SK-N-SH (cell line): ENCODE data around the gene PLA2G1B. TPM values are rescaled to one million over a fixed set of nuclear protein-coding genes. Genes with fewer than 3 reads are reported as not detected.
"Not testable (repeated sequence)": the region's sequence is repeated elsewhere in the genome, so short reads cannot be mapped to it uniquely, and the experiment has no call there.

ENCODE experiments used
- CTCF ChIA-PET: fragments of 300-600, 350-600 bp; formaldehyde crosslinking; extraction: SDS; loops from one replicate; lab custom pipeline; 2021; lab: Yijun Ruan, JAX
- POLR2A ChIA-PET: fragments of 350-600 bp; sonication (Branson Sonifier 250); formaldehyde crosslinking; extraction: SDS; loops from one replicate; lab custom pipeline; 2020; ENCODE audit warnings: antibody characterized with exemption, inconsistent platforms; lab: Yijun Ruan, JAX
- DNase-seq: peaks from one replicate; pipeline ENCODE4 v3.0.0; 2012
- H2AFZ ChIP-seq: fragments of 200-600 bp; sonication (generic); 2 replicates; pipeline ENCODE4 v1.8.1; 2016; ENCODE audit warnings: antibody characterized with exemption, mild to moderate bottlenecking, low read depth
- H3F3A ChIP-seq: fragments of 200-600 bp; sonication (generic); replicated peaks from 2 replicates; pipeline ENCODE3; 2016; ENCODE audit warnings: antibody characterized with exemption, mild to moderate bottlenecking; ENCODE audit not compliant: insufficient read depth
- H3K27ac ChIP-seq, 2 experiments: fragments of 200-500 bp in 1 of 2; fragments of 200-600 bp in 1 of 2; sonication (Bioruptor generic) in 1 of 2; sonication (generic), shearing (Covaris generic) in 1 of 2; 2 replicates each; pipeline versions ENCODE4 v1.5.1 to v1.6.1; 2014 to 2016; ENCODE audit warnings: low read depth in 2 of 2, inconsistent platforms in 1 of 2, low read length in 1 of 2, mild to moderate bottlenecking in 1 of 2, mixed read lengths in 1 of 2
- H3K27me3 ChIP-seq: fragments of 200-600 bp; sonication (generic), shearing (Covaris generic); 2 replicates; pipeline ENCODE4 v1.6.1; 2016; ENCODE audit warnings: mixed run types; ENCODE audit not compliant: insufficient read depth
- H3K36me3 ChIP-seq, 2 experiments: fragments of 200-500 bp in 1 of 2; fragments of 200-600 bp in 1 of 2; sonication (Bioruptor generic) in 1 of 2; sonication (generic) in 1 of 2; replicated peaks in 1 of 2; 2 replicates each; pipeline versions ENCODE3 to v1.5.1; 2014 to 2016; ENCODE audit warnings: low read length in 1 of 2, mild to moderate bottlenecking in 1 of 2; ENCODE audit not compliant: insufficient read depth in 2 of 2, control insufficient read depth in 1 of 2
- H3K4me1 ChIP-seq, 2 experiments: fragments of 200-500 bp in 1 of 2; fragments of 200-600 bp in 1 of 2; sonication (Bioruptor generic) in 1 of 2; sonication (generic), shearing (Covaris generic) in 1 of 2; 2 replicates each; pipeline versions ENCODE4 v1.5.1 to v1.6.1; 2014 to 2016; ENCODE audit warnings: low read depth in 1 of 2, low read length in 1 of 2, mixed run types in 1 of 2; ENCODE audit not compliant: insufficient read depth in 2 of 2, control insufficient read depth in 1 of 2
- H3K4me2 ChIP-seq: fragments of 200-600 bp; sonication (generic), shearing (Covaris generic); 2 replicates; pipeline ENCODE4 v1.6.1; 2017; ENCODE audit warnings: mixed run types
- H3K4me3 ChIP-seq, 2 experiments: fragments of 200-500 bp in 1 of 2; fragments of 200-600 bp in 1 of 2; sonication (Bioruptor generic) in 1 of 2; sonication (generic), shearing (Covaris generic) in 1 of 2; 2 replicates each; pipeline versions ENCODE4 v1.5.1 to v1.8.1; 2014 to 2016; ENCODE audit warnings: low read depth in 2 of 2, inconsistent platforms in 1 of 2, low read length in 1 of 2, mild to moderate bottlenecking in 1 of 2, mixed read lengths in 1 of 2, moderate library complexity in 1 of 2
- H3K79me2 ChIP-seq: fragments of 200-600 bp; sonication (generic); 2 replicates; pipeline ENCODE4 v1.8.1; 2017; ENCODE audit warnings: mild to moderate bottlenecking; ENCODE audit not compliant: insufficient read depth
- H3K9ac ChIP-seq: fragments of 200-600 bp; sonication (generic); 2 replicates; pipeline ENCODE4 v1.6.1; 2017; ENCODE audit warnings: mixed run types
- H3K9me2 ChIP-seq: fragments of 200-600 bp; sonication (generic); 2 replicates; pipeline ENCODE4 v1.6.1; 2017; ENCODE audit warnings: mixed run types
- H3K9me3 ChIP-seq: fragments of 200-600 bp; sonication (generic); 2 replicates; pipeline ENCODE4 v1.6.1; 2017; ENCODE audit warnings: mixed run types, mild to moderate bottlenecking, moderate library complexity
- H4K20me1 ChIP-seq: fragments of 200-600 bp; sonication (generic); 2 replicates; pipeline ENCODE4 v1.6.1; 2017; ENCODE audit warnings: mild to moderate bottlenecking, mixed run types; ENCODE audit not compliant: insufficient read depth
- CHD2 ChIP-seq: fragments of 150-350 bp; IDR thresholded peaks from 2 replicates; pipeline ENCODE4 v1.6.1; 2018; ENCODE audit warnings: low read length; ENCODE audit not compliant: partially characterized antibody
- EP300 ChIP-seq, 2 experiments: IDR thresholded peaks; 2 replicates each; pipeline versions ENCODE4 v1.4.0 to v1.6.1; 2012; ENCODE audit warnings: borderline replicate concordance in 1 of 2, low read depth in 1 of 2, low read length in 1 of 2
- FOSL2 ChIP-seq: IDR thresholded peaks from 2 replicates; pipeline ENCODE4 v1.4.0; 2012; ENCODE audit warnings: low read depth, mild to moderate bottlenecking, moderate library complexity, borderline replicate concordance
- FOXM1 ChIP-seq: IDR thresholded peaks from 2 replicates; pipeline ENCODE4 v1.4.0; 2012; ENCODE audit warnings: low read depth, mild to moderate bottlenecking
- IRF3 ChIP-seq: fragments of 150-350 bp; IDR thresholded peaks from 2 replicates; pipeline ENCODE4 v1.6.1; 2016; ENCODE audit warnings: mild to moderate bottlenecking, low read depth, low read length
- JUND ChIP-seq: IDR thresholded peaks from 2 replicates; pipeline ENCODE4 v1.4.0; 2012
- MXI1 ChIP-seq: IDR thresholded peaks from 2 replicates; pipeline ENCODE4 v1.6.1; 2012; ENCODE audit warnings: mild to moderate bottlenecking, low read depth, low read length, improper control_type of control experiment
- NFIC ChIP-seq: IDR thresholded peaks from 2 replicates; pipeline ENCODE4 v1.4.0; 2012; ENCODE audit warnings: borderline replicate concordance
- POLR2AphosphoS5 ChIP-seq: IDR thresholded peaks from 2 replicates; pipeline ENCODE4 v1.6.1; 2012; ENCODE audit warnings: low read depth, low read length
- SIN3A ChIP-seq: IDR thresholded peaks from 2 replicates; pipeline ENCODE4 v1.6.1; 2012; ENCODE audit warnings: low read depth, mild to moderate bottlenecking, low read length, moderate library complexity, borderline replicate concordance
- TEAD4 ChIP-seq: IDR thresholded peaks from 2 replicates; pipeline ENCODE4 v1.4.0; 2012; ENCODE audit warnings: mild to moderate bottlenecking, borderline replicate concordance; ENCODE audit not compliant: insufficient read depth
- YY1 ChIP-seq: IDR thresholded peaks from 2 replicates; pipeline ENCODE4 v1.4.0; 2012; ENCODE audit warnings: low read depth, mild to moderate bottlenecking
- ZBTB33 ChIP-seq: IDR thresholded peaks from 2 replicates; pipeline ENCODE4 v1.4.0; 2012; ENCODE audit warnings: low read depth, borderline replicate concordance
- WGBS: methylation state at CpG from one replicate; pipeline ENCODE4 v1.1.6; 2017; ENCODE audit warnings: low lambda C conversion rate; 5-methylcytosine and 5-hydroxymethylcytosine counted together
- polyA plus RNA-seq, 3 experiments: library from polyadenylated mRNA; depleted of rRNA; stranded (reverse); fragments of >200 nt; gene quantifications; 2 replicates each; pipeline ENCODE4 v1.2.3, GENCODE V29; 2012

The PLA2G1B gene
- polyA plus RNA-seq, 1 of the 3 experiments (the other 2 are of a cell fraction) = not detected

GRCh38 chr12:120337730-120338129 lies 10.2 kb upstream of the PLA2G1B start:
- POLR2A ChIA-PET = no interaction called here
- CTCF ChIA-PET = interaction anchor here (7.0 kb wide), 1 partner anchor 92 kb away, joined by 46 read pairs; no protein-coding TSS in a partner anchor

GRCh38 chr12:120336392-120336791 lies 8.8 kb upstream of the PLA2G1B start:
- H3K9me2 ChIP-seq, H3K27me3 ChIP-seq, H3K9me3 ChIP-seq, DNase-seq, H3F3A ChIP-seq, H3K36me3 ChIP-seq, H3K4me3 ChIP-seq, H3K4me1 ChIP-seq, H3K4me2 ChIP-seq, H3K79me2 ChIP-seq, H3K27ac ChIP-seq, H2AFZ ChIP-seq, H3K9ac ChIP-seq, H4K20me1 ChIP-seq, POLR2A ChIA-PET: not testable (repeated sequence)
- 33% methylated on average over 2 of the region's 2 CpGs for WGBS
- CTCF ChIA-PET = interaction anchor here (1.0 to 7.0 kb wide), 7 partner anchors 10 to 99 kb away, joined by 3 to 46 read pairs (median 5); no protein-coding TSS in a partner anchor

More at GRCh38 chr12:120337730-120338129, 10.2 kb upstream of the PLA2G1B start:
- Histone ChIP-seq H3K27me3 (no peaks in the 10 kb centered on the region), H4K20me1 (no peaks in the 10 kb centered on the region), H3K27ac (no peak overlapping the region), H3K79me2 (no peaks in the 10 kb centered on the region), H3K9me3 (no peaks in the 10 kb centered on the region; the same call in 1 of the 2 replicates), H3K9ac (no peak overlapping the region), H3F3A (no peaks in the 10 kb centered on the region), H2AFZ (no peak overlapping the region), H3K9me2 (no peaks in the 10 kb centered on the region), H3K4me1 (no peaks in the 10 kb centered on the region), H3K36me3 (no peaks in the 10 kb centered on the region), H3K4me2 (no peak overlapping the region), H3K4me3 (no peak overlapping the region)
- TF ChIP-seq POLR2AphosphoS5 (no peak), MXI1 (no peak), SIN3A (no peak), TEAD4 (no peak), YY1 (no peak), FOSL2 (no peak), CHD2 (no peak), JUND (no peak), IRF3 (no peak), EP300 (IDR thresholded peaks at IDR 0.05; ENCODE audit: borderline replicate concordance in 1 of 2, low read depth in 1 of 2, low read length in 1 of 2) (no peak), ZBTB33 (no peak), NFIC (no peak), FOXM1 (no peak)
- DNase-seq = no peak
- 33% methylated on average over 2 of the region's 2 CpGs for WGBS
